Loucy (cell line): ENCODE data around the gene PHRF1.

Experiments
- EZH2phosphoT487 ChIP-seq: fragments of 200-600 bp; IDR thresholded peaks from 2 replicates; pipeline ENCODE4 v1.6.1; 2018; ENCODE audit warnings: antibody characterized with exemption, mild to moderate bottlenecking, moderate library complexity, borderline replicate concordance
- TF ChIP-seq, protein P1 (sequence below): fragments of 200-600 bp; sonication (generic); conservative IDR thresholded peaks from 2 replicates; pipeline ENCODE4 v1.5.1; 2014; ENCODE audit warnings: mild to moderate bottlenecking, antibody characterized with exemption, low read length

DNA sequence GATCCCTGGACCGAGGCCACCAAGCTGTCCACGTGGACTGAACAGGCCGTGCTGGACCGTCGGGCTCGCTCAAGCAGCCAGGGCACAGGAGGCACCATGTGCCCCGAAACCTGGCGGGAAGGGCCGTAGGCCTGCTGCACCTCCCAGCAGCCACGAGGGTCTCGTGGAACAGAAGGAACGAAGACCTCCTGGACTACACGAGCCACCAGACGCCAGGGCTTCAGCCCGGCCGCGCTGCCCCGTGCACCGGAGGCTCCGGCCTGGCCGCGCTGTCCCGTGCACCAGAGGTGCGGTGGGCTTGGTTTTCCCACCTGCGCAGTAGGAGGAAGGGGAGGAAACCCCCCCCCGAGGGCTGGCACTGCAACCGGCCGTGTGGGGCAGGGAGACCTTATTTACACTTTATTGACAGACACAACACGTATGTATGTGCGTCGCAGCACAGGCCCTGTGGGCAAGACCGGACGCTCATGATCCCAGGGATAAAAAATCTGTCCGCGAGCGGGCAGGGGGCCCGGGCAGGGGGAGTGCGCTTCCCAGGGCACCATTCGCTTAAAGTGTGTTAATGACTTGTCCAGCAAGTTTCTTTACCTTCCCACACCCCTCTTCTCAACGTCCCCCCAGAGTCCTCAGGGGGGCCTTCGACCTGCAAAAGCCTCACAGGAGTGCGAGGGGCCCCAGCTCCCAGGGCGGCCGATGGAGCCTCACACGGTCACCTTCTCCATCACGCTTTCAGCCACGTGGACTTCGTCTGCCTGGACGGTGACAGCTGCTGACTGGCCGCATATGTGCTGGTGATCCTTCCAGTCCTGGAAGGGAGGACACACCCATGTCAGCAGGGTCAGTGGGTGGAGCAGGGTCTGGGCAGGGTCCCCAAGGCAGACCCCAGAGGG lies 67.8 kb downstream of the PHRF1 start:
- TF ChIP-seq, protein P1, sequence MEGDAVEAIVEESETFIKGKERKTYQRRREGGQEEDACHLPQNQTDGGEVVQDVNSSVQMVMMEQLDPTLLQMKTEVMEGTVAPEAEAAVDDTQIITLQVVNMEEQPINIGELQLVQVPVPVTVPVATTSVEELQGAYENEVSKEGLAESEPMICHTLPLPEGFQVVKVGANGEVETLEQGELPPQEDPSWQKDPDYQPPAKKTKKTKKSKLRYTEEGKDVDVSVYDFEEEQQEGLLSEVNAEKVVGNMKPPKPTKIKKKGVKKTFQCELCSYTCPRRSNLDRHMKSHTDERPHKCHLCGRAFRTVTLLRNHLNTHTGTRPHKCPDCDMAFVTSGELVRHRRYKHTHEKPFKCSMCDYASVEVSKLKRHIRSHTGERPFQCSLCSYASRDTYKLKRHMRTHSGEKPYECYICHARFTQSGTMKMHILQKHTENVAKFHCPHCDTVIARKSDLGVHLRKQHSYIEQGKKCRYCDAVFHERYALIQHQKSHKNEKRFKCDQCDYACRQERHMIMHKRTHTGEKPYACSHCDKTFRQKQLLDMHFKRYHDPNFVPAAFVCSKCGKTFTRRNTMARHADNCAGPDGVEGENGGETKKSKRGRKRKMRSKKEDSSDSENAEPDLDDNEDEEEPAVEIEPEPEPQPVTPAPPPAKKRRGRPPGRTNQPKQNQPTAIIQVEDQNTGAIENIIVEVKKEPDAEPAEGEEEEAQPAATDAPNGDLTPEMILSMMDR = no peak
- no peak for TF ChIP-seq EZH2phosphoT487
